Tibial nerve (tissue), 3 donors: ENCODE results near the gene BARD1.

ENCODE experiments used
- POLR2A ChIP-seq, 2 donors: fragments of 450-650 bp; IDR thresholded peaks; one replicate each; pipeline ENCODE4 v1.6.1; 2017; ENCODE audit warnings: antibody characterized with exemption in 2 of 2, mild to moderate bottlenecking in 2 of 2, moderate library complexity in 2 of 2
- TF ChIP-seq, protein P1 (sequence below), 5 experiments: fragments of 200-600 bp in 3 of 5; fragments of 450-650 bp in 2 of 5; sonication (generic) in 3 of 5; IDR thresholded peaks; one replicate each; pipeline ENCODE4 v1.5.1; 2016 to 2019; ENCODE audit warnings: antibody characterized with exemption in 5 of 5, mild to moderate bottlenecking in 3 of 5, moderate library complexity in 2 of 5

- TF ChIP-seq POLR2A (IDR thresholded peaks at IDR 0.05), result no peak
- TF ChIP-seq, protein P1, sequence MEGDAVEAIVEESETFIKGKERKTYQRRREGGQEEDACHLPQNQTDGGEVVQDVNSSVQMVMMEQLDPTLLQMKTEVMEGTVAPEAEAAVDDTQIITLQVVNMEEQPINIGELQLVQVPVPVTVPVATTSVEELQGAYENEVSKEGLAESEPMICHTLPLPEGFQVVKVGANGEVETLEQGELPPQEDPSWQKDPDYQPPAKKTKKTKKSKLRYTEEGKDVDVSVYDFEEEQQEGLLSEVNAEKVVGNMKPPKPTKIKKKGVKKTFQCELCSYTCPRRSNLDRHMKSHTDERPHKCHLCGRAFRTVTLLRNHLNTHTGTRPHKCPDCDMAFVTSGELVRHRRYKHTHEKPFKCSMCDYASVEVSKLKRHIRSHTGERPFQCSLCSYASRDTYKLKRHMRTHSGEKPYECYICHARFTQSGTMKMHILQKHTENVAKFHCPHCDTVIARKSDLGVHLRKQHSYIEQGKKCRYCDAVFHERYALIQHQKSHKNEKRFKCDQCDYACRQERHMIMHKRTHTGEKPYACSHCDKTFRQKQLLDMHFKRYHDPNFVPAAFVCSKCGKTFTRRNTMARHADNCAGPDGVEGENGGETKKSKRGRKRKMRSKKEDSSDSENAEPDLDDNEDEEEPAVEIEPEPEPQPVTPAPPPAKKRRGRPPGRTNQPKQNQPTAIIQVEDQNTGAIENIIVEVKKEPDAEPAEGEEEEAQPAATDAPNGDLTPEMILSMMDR (IDR thresholded peaks at IDR 0.05), result no peak
Observed at GRCh38 chr2:214679736-214680135, 129.7 kb downstream of the BARD1 start.
